ENCODE data around the gene NTN1. TPM values are rescaled to one million over a fixed set of nuclear protein-coding genes. Genes with fewer than 3 reads are reported as not detected.

The NTN1 gene
- total and polyA plus RNA-seq, 2 experiments from 2014 or later, result 0.16 to 0.60 TPM

GRCh38 chr17:9279893-9280292, 258.6 kb downstream of the NTN1 start:
- no peak overlapping the region for H3K27ac ChIP-seq
- no peak for DNase-seq (ENCODE audit: low read depth in 1 of 2, low spot score in 1 of 2)
- H3K36me3 ChIP-seq, result no peaks in the 10 kb centered on the region
- H3K27me3 ChIP-seq, result no peaks in the 10 kb centered on the region
- H3K4me3 ChIP-seq, result no peak overlapping the region
- no peaks in the 10 kb centered on the region for H3K4me1 ChIP-seq (ENCODE audit: low read depth)
- no peaks in the 10 kb centered on the region for H3K9me3 ChIP-seq (ENCODE audit: low read depth)
- no peak for TF ChIP-seq CTCF (IDR thresholded peaks at IDR 0.05; ENCODE audit: low read depth, low read length)

GRCh38 chr17:9283909-9284308, 262.6 kb downstream of the NTN1 start:
- no peaks in the 10 kb centered on the region for H3K36me3 ChIP-seq
- no peaks in the 10 kb centered on the region for H3K4me1 ChIP-seq (ENCODE audit: low read depth)
- no peaks in the 10 kb centered on the region for H3K9me3 ChIP-seq (ENCODE audit: low read depth)
- TF ChIP-seq CTCF (IDR thresholded peaks at IDR 0.05; ENCODE audit: low read depth, low read length), result no peak
- no peak overlapping the region for H3K27ac ChIP-seq
- no peak overlapping the region for H3K4me3 ChIP-seq
- no peak for DNase-seq (ENCODE audit: low read depth in 1 of 2, low spot score in 1 of 2)
- H3K27me3 ChIP-seq, result no peaks in the 10 kb centered on the region

GRCh38 chr17:9284884-9285283, 263.6 kb downstream of the NTN1 start:
- TF ChIP-seq CTCF (IDR thresholded peaks at IDR 0.05; ENCODE audit: low read depth, low read length), result no peak
- H3K4me1 ChIP-seq (ENCODE audit: low read depth), result no peaks in the 10 kb centered on the region

GRCh38 chr17:9285602-9286427, 264.5 kb downstream of the NTN1 start:
- H3K4me3 ChIP-seq, result no peak overlapping the region
- H3K4me1 ChIP-seq (ENCODE audit: low read depth), result no peaks in the 10 kb centered on the region
- H3K27me3 ChIP-seq, result peaks cover 4% of the 10 kb centered on the region
- H3K9me3 ChIP-seq (ENCODE audit: low read depth), result no peaks in the 10 kb centered on the region
- DNase-seq (ENCODE audit: low read depth in 1 of 2, low spot score in 1 of 2), result no peak
- TF ChIP-seq CTCF (IDR thresholded peaks at IDR 0.05; ENCODE audit: low read depth, low read length), result no peak
- no peak overlapping the region for H3K27ac ChIP-seq
- H3K36me3 ChIP-seq, result no peaks in the 10 kb centered on the region

More at GRCh38 chr17:9284884-9285283, 263.6 kb downstream of the NTN1 start:
- Histone ChIP-seq H3K4me3 (no peak overlapping the region), H3K27ac (no peak overlapping the region), H3K27me3 (peaks cover 2% of the 10 kb centered on the region), H3K9me3 (ENCODE audit: low read depth) (no peaks in the 10 kb centered on the region), H3K36me3 (no peaks in the 10 kb centered on the region)
- DNase-seq (ENCODE audit: low read depth in 1 of 2, low spot score in 1 of 2), result no peak

- no peak for DNase-seq (ENCODE audit: low read depth in 1 of 2, low spot score in 1 of 2)
- no peak overlapping the region for H3K27ac ChIP-seq
- TF ChIP-seq CTCF (IDR thresholded peaks at IDR 0.05; ENCODE audit: low read depth, low read length), result no peak
- no peaks in the 10 kb centered on the region for H3K36me3 ChIP-seq
- H3K9me3 ChIP-seq (ENCODE audit: low read depth), result no peaks in the 10 kb centered on the region
- H3K4me3 ChIP-seq, result no peak overlapping the region
- H3K27me3 ChIP-seq, result peaks cover 4% of the 10 kb centered on the region
- H3K4me1 ChIP-seq (ENCODE audit: low read depth), result no peaks in the 10 kb centered on the region
Observed at GRCh38 chr17:9286434-9286833, 265.1 kb downstream of the NTN1 start.

All from cardiac muscle cell (in vitro differentiated cells and primary cell).